ENCODE data around the gene ERMAP.
"Not testable (repeated sequence)": the region's sequence is repeated elsewhere in the genome, so short reads cannot be mapped to it uniquely, and the experiment has no call there.

Gene ERMAP

GRCh38 chr1:42814815-42815214, 2.1 kb upstream of the ERMAP start:
- not testable (repeated sequence) for DNase-seq

- DNase-seq = no peak
Observed at GRCh38 chr1:42815941-42816584, 859 bp upstream of the ERMAP start.

GRCh38 chr1:42817440-42817767, 482 bp downstream of the ERMAP start:
- no peak for DNase-seq

GRCh38 chr1:42817976-42818375, 1.1 kb downstream of the ERMAP start:
- no peak for DNase-seq

GRCh38 chr1:42820813-42821212, 3.9 kb downstream of the ERMAP start:
- no peak for DNase-seq

GRCh38 chr1:42821690-42822089, 4.8 kb downstream of the ERMAP start:
- DNase-seq = no peak

GRCh38 chr1:42822800-42823392, 6.0 kb downstream of the ERMAP start:
- peak in 1 of 4 experiments; percentile 31 for DNase-seq

- no peak for DNase-seq
Observed at GRCh38 chr1:42824481-42825035, 7.6 kb downstream of the ERMAP start.

- no peak for DNase-seq
Observed at GRCh38 chr1:42825036-42825851, 8.3 kb downstream of the ERMAP start.

GRCh38 chr1:42830631-42831030, 13.7 kb downstream of the ERMAP start:
- DNase-seq = no peak

GRCh38 chr1:42831273-42831672, 14.4 kb downstream of the ERMAP start:
- no peak for DNase-seq

- DNase-seq = no peak
Observed at GRCh38 chr1:42832641-42833240, 15.8 kb downstream of the ERMAP start.

- DNase-seq = peak in 3 of 4 experiments; percentile 45 to 54 (median 48)
Observed at GRCh38 chr1:42833981-42834380, 17.1 kb downstream of the ERMAP start.

- DNase-seq = no peak
Observed at GRCh38 chr1:42834803-42835202, 17.9 kb downstream of the ERMAP start.

GRCh38 chr1:42835422-42835821, 18.5 kb downstream of the ERMAP start:
- no peak for DNase-seq

GRCh38 chr1:42837709-42838108, 20.8 kb downstream of the ERMAP start:
- DNase-seq = peak; percentile 44 to 71 (median 68)

GRCh38 chr1:42838482-42839190, 21.7 kb downstream of the ERMAP start:
- peak; percentile 44 to 61 (median 56) for DNase-seq

GRCh38 chr1:42841010-42841409, 24.1 kb downstream of the ERMAP start:
- DNase-seq = peak in 2 of 4 experiments; percentile 31 to 32

- DNase-seq = no peak
Observed at GRCh38 chr1:42841440-42842147, 24.7 kb downstream of the ERMAP start.

- DNase-seq = peak; percentile 55 to 77 (median 69)
Observed at GRCh38 chr1:42844592-42845140, 27.7 kb downstream of the ERMAP start.

GRCh38 chr1:42845193-42845592, 28.3 kb downstream of the ERMAP start:
- no peak for DNase-seq

Data from suppressor macrophage (primary cell).